A673 (cell line): ENCODE data around the gene TXNDC17.

Experiments used
- CTCF ChIP-seq: fragments of 300-800, 200-600 bp; sonication (generic); conservative IDR thresholded peaks from 2 replicates; pipeline ENCODE4 v1.5.1; 2017; ENCODE audit warnings: low read depth, mild to moderate bottlenecking, antibody characterized with exemption, low read length, moderate library complexity, mixed read lengths
- EZH2 ChIP-seq: fragments of 200-600 bp; sonication (generic); IDR thresholded peaks from 2 replicates; pipeline ENCODE4 v1.6.1; 2017; ENCODE audit warnings: borderline replicate concordance, low read depth, mild to moderate bottlenecking, mixed read lengths, antibody characterized with exemption, low read length; ENCODE audit not compliant: poor library complexity, severe bottlenecking

GRCh38 chr17:6599364-6599763 is 41.5 kb upstream of the TXNDC17 start:
- no peak for TF ChIP-seq CTCF
- TF ChIP-seq EZH2: no peak
